Testis (tissue), 2 donors: ENCODE measurements around the gene OR2G3.

Source experiments
- POLR2A ChIP-seq: fragments of 450-650 bp; IDR thresholded peaks from one replicate; pipeline ENCODE4 v1.6.1; 2017; ENCODE audit warnings: antibody characterized with exemption, mild to moderate bottlenecking, moderate library complexity
- TF ChIP-seq, protein P1 (sequence below), 3 experiments: fragments of 450-650 bp in 2 of 3; fragments of 200-600 bp in 1 of 3; sonication (generic) in 1 of 3; IDR thresholded peaks; one replicate each; pipeline ENCODE4 v1.5.1; 2016 to 2019; ENCODE audit warnings: antibody characterized with exemption in 3 of 3, mild to moderate bottlenecking in 2 of 3, moderate library complexity in 1 of 3

- no peak for TF ChIP-seq POLR2A
- TF ChIP-seq, protein P1, sequence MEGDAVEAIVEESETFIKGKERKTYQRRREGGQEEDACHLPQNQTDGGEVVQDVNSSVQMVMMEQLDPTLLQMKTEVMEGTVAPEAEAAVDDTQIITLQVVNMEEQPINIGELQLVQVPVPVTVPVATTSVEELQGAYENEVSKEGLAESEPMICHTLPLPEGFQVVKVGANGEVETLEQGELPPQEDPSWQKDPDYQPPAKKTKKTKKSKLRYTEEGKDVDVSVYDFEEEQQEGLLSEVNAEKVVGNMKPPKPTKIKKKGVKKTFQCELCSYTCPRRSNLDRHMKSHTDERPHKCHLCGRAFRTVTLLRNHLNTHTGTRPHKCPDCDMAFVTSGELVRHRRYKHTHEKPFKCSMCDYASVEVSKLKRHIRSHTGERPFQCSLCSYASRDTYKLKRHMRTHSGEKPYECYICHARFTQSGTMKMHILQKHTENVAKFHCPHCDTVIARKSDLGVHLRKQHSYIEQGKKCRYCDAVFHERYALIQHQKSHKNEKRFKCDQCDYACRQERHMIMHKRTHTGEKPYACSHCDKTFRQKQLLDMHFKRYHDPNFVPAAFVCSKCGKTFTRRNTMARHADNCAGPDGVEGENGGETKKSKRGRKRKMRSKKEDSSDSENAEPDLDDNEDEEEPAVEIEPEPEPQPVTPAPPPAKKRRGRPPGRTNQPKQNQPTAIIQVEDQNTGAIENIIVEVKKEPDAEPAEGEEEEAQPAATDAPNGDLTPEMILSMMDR (IDR thresholded peaks at IDR 0.05) = no peak
Measured at GRCh38 chr1:247646867-247647266, 41.5 kb downstream of the OR2G3 start.
